Ramos (cell line): ENCODE measurements around the gene BCL2.

Experiments used
- in situ Hi-C: fragments of 300-500 bp; cut with MboI; formaldehyde crosslinking; loops from one replicate; pipeline ENCODE4 v1.14.3; 2022; ENCODE audit warnings: low sequenced_read_pairs; ENCODE audit not compliant: unreplicated experiment

BCL2 gene

DNA sequence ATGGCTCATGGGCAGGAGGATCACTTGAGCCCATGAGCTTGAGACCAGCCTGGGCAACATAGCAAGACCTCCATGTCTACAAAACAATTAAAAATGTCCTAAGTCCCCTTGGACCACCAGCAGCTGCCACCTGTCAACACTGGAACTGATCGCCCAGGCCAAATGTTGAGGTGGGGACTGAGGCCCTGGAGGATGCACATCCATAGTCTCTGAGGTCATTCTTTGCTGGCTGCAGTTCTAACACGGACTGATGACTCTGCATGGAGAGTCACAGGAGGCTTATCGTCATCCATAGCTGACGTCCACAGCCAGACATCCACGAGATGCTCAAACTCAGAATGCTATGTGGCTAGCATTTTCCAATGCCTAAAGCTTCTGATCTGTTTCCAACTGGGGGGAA lies 151.3 kb downstream of the BCL2 start:
- in situ Hi-C loops = no loop called here

DNA sequence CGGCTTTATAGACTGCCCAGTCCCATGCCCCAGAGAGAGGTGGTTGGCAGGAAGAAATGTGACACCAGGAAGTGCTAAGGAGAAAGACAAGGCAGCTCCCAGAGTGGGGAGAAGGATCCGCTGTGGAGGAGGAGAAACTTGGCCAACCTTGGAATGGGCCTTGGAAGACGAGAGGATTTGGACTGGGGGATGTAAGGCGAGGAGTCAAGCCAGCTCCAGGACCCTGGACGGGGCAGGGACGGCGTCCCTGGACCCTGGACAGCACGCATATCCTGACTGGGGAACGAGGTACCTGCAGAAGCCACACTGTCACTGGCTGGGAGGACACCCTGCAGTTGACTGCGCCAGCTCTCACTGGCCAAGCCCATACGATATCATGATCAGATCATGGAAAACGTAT lies 153.4 kb downstream of the BCL2 start:
- in situ Hi-C loops = no loop called here

DNA sequence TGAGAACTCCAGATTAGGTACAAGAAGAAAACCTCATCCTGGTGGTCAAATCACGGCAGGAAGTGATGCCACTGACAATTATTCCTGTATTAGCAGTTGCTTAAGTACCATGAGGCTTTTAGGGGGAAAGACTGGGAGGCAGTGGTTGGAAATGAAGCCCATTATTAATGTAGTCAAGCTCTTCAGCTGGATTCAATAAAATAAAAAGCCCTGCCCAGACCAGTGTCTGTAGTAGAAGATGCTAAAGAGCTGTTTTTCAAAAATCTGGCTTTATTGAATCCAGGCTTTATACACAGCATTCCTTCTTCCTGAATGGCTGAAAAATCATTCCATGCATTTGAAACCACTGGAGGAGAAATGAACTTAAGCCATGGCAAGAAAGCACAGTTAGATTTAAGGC lies 155.2 kb downstream of the BCL2 start:
- in situ Hi-C loops = no loop called here

DNA sequence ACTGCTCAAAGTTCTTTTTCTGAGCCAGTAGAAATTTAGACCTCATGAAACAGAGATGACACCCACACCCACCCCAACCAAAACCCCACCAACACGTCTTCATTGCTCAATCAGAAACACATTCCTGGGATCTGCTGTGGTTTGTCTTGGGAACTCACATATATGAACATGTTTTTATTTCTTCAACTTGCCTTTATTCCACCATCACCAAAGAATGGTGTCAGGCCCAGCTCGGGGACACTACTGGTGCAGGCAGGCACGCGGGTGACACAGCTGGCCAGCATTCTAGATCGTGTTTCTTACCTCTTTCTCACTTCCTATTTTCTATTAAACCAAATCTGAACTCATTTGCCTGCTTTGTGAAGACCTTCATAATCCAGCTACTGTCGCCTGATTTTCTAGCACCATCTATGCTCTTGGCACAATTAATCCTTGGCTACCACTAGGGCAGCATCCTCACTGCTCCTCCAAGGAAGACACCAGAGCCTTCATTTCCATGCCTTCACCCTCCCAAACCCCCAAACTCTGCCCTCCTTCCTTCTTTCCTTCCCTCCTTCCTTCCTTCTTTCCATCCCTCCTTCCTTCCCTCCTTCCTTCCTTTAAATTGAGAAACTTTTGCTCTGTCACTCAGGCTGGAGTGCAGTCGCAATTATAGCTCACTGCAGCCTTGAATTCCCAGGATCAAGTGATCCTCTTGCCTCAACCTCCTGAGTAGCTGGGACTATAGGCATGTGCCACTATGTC lies 157.1 kb downstream of the BCL2 start:
- in situ Hi-C loops = no loop called here

DNA sequence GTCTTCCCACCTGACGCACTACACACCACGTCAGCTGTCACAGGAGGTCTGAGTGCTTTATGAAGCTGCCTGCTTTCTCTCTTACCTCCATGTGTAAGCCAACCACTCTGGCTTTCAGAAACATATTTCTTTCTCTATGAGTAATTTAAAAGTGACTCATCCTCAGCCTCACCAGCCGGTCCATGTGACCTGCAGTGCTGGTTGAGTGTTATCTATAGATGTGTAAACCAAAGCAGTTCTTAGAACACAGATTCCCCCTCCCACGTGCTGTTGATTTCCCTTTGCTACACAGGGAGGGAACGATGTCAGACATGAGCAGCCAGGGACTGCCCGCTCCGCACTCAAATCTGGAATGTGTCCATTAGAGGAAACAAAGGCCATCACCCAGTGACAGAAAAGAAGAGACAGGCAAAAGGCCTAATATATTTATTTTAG lies 157.8 kb downstream of the BCL2 start:
- in situ Hi-C loops = no loop called here

DNA sequence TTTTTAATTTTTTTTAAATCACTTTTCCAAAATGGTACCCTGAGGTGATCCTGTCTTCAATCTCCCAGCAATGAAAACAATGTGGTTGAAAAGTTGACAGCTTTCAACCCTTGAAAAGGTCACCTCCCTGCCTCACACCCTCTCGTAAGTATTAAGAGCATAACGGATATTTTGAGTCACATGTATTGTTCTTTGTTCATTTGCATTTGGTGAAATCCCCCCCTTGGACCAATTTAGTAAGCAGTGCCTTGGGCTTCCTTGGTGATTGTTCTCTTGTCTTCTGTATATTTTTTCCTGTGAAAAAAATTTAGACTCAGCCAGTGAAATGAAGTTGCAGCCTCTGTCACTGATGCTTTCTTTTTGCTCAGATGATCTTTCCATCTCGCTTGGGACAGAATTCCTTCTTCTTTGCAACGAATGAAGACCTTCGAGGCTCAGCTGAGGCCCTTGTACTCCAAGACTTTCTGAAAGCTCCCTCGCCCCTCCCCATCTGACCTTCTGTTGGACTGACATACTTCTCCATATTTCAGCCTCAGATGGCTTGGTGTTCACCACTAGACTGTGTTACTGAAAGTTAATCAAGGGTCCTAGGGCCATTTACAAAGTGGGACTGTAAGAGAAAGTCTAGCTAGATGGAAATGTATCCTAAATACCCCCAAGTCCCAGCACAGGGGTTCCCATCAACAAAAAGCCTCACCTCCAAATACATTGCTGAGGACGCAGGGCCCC lies 158.4 kb downstream of the BCL2 start:
- in situ Hi-C loops = no loop called here

DNA sequence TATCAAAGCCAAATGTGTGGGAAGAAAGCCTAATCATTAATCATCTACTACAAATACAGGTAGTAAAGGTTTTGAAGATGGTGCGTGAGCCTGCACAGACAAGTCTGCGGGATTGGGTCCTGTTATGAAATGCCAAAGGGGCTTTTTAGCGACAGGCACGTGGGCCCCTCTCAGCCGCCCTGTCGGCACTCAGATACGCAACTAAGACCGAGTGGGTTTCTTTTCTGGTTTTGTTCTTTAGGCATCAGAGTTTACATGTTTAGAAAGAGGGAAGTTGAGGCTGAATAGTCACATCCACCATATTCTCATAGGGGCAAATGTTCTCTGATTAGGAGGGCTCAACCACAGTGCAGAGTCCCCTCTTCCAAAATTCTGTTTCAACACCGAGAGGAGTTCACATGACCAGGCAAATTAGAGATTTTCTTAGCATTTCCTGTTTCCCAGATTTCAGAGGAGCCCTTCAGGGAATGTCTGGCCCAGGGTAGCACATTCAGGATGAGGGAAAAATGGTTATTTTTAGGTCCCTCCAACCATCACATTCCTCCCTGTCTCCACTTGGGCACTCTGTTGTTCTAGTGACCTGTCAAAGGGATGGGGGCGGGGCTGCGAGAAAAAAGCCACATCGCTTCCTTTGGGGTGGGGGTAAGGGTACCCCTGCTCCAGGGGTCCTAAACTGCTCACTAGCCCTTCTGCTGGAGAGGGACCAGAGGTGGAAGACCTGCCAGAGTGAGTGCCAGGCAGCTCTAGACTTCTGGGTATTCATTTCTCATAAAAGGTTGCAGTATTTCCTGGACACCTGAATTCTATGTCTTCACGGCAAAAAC lies 159.2 kb downstream of the BCL2 start:
- in situ Hi-C loops = no loop called here

DNA sequence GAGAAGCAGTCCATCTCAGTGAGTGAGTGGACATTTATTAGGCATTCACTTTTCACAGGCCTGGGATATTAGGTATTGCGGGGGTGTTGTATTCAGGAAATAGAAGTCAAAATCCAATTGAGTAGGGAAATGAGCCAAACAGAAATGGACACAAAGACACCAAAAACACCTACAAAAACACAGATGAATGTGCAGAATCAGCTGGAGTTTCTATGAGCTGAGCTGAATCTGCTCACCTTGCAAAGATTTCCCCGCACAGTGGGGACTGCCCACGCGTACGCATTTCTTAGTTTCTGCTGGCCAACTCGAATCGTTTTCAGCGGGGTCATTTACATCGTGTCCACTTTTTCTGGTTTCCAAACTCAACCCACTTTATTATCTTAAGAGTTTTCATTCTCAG lies 160.0 kb downstream of the BCL2 start:
- in situ Hi-C loops = no loop called here

DNA sequence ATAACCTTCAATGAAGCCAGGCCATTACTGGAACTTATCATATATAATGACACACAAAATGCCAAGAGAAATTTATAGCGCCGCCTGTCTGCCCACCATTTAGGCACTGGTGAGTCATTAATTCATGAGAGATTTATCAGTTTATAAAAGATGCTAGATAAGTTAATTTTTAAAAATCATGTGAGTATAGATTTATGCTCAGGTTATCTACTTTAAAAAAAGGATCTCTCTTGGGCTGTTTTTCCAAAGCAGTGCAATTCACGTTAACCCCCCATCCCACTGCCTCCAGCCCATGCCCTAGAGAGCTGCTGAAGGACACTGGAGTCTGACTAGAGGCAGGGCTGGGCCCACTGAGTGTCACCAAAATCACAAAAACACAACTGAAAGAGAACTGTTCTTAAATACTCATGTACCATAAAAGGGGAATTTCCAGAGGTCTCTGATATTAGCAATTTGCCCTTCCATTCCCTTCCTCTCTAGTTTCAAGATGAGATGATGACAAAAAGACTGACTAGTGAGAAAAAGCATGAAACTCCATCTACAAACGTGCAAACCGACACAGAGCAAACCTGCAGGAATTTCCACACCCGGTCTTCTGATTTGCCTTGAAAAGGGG lies 160.8 kb downstream of the BCL2 start:
- in situ Hi-C loops = no loop called here

DNA sequence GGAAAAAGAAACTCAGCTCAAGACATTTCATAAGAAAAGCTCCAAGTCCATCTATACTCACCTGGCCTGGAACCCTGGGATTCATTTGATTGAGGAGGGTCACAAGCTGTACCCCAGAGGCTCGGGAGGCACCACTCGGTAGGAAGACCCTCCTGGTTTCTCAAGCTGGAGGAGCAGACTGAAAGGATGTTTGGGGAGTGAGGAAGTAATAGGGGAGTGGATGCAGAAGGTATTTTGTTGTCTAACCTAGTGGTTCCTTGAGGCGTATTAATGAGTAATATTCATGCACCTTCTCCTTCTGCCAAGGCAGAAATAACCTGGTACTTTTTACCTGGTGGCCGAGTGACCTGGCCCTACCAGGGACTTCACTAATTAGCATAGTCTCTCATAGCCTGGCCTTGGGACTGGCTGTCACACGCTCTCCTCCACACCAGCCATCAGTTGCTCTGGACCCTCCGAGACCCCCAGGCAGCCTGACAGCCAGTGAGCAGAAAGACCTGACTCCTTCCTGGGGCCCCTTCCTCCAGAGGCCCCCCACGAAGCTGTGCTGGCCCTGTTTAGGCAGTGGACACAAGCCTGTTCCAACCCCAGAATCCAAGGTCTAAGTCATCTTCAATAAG lies 161.4 kb downstream of the BCL2 start:
- in situ Hi-C loops = no loop called here

DNA sequence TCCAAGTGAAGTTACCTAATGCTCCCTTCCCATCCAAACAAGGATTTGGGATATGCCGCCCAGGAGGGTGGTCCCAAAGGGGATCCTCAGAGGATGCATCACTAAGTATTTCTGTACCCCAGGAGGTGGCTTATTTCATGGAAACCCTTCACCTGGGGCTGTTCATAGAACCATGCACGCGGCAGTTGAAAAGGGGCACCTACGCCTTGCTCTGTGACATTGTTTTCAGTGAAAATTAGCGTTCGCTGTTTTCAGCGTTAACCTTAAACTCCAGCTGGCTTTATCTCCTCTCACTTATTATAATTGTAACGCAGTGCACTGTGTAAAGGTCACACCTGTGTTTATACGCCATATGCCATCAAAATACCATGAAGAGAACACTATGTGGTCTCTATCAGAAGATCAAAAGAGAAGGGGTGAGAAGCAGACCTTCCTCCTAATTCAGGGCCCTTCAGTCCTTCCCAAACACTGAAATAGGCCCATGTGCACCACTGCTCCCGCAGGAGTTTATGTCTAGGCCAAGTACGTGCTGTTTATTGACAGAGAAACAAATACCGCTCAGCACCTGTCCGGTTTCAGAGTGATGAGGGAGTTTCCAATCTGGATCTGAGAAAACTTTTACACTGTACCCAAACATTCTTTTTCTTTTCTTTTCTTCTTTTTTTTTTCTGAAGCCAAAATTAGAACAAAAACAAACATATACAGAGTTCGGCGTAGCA lies 162.1 kb downstream of the BCL2 start:
- in situ Hi-C loops = no loop called here

DNA sequence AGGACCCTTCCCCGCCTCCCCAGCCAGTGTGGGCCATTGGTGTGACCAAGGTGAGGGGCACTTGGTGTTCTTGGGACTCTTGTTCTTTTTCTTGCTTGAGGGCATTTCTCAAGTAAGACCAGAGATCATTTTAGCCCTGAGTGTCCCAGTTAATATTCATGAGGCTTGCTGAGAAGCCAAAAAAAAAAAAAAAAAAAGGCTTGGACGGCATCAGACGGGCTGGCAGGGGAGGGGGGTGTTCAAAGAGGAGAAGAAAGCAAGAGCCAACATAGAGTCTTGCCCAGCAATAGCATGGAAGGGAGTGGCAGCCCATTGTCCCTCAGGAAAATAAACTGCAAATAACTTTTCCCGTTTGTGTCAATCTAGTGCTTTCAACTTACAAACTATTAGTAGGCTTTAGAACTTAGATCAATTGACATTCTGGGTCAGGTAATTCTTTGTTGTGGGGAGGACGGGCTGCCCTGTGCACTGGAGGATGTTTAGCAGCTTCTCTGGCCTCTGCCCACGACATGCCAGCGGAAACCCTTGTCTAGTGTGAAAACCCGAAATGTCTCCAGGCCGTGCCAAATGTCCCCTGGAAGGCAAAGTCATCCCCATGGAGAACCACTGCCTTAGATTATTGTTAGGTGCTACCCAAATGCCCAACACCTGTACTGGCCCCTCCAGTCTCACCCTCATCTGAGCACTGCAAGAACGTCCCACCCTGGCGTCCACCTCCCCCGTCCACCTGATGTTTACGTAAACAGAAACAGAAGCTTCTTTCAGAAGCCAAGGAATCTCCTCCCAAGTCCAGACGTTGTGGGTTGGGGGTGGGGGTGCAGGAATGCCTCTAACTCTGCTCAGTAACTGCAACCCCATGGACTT lies 163.4 kb downstream of the BCL2 start:
- in situ Hi-C loops = no loop called here

DNA sequence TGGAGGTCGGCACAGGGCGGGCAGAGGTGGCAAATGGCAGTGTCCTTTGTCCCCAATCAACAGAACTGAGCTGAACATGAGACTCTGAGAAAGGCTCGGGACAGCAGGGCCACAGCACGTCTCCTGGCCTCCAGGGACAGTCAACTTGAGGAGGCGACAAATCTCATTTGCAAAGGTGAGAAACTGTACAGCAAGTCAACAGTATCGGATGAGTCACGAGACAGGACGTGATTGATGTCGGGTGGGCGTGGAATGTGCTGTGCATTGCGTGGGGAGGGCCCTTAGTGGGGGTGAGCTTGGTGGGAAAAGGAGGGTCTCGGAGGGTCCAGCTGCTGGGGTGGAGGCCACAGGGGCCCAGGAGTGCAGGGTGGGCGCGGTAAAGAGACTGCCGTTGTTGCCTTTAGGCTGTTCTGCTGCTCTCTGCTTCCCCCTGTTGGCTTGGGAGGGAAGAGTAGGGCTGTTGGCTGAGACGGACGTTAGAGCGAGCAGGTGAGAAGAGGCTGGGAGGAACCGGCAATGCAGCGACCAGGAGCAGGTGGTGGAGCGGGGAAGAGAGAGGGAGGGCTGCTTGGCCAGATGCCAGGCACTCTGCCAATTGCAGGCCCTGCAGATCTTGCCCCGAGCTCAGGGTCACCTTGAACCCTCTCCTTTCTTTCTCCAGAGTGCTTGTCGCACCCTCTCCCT lies 164.3 kb downstream of the BCL2 start:
- in situ Hi-C loops = no loop called here

DNA sequence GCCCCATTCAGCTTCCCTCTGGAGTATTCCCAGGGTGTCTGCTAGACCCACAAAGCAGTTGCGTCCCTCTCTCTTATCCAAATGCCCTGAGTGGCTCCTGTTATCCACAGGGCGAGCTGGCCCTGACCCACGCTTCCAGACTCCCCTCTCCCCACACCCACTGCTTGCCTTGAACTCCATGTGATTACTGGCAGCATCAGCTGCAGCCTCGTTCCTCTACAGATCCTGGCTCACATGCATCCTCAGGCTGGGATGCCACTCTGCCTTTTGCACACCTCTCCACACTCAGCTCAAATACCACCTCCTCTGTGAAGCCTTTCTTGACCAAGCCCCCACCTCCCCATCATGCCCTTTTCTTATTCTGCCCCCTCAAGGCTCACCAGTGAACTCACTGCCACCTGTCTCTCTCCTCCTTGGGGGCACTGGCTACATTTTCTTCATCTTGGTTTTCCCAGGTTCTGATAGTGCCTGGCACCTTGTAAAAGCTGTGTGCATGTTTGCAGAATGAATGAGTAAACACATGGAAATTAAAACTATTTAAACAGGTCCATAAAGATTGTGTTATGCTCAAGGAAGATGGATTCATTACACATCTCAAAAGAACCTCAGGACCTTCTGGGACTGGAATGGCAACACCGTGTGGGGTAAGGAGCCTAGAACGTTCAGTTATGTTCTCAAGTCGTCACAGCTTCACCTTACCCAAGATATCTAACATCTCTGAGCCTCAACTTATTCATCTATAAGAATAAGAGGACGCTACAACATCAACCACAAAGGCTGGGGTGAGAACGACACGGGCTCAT lies 165.0 kb downstream of the BCL2 start:
- in situ Hi-C loops = no loop called here

DNA sequence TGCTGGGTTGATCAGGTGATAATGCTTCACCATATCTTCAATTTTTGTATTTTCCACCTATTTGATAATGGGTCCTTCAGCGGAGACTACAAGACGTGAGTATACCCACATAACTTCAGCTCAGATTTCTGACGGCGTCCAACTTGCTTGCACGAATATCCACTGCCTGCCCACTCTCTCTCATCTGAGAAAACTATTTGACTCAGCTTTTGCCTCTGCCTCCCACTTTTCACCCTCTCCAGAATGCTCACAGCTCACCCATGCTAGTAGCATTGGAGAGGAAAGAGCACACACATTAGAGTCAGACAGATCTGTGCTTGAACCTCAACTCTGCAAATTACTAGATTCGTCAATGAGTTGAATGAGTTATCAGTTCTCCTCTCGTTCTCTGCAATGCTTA lies 166.8 kb downstream of the BCL2 start:
- in situ Hi-C loops = no loop called here

DNA sequence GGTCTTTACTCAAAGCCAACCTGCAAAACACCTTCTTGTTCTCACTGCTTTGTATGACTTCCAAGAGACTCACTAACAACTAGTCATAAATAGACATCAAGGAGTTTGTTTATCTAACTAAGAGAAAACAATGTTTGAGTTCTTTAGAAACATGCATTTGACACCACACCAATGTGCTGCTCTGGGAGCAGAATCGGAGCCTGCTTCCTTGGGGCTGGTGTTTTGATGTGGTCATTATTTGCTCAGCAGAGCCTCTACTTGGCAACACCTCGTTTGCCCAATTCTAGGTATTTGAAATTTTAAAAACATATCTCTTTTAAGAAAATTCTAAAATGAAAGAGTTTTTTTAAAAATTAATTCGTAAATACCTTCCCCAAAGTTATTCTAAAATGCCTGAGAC lies 167.5 kb downstream of the BCL2 start:
- in situ Hi-C loops = no loop called here

DNA sequence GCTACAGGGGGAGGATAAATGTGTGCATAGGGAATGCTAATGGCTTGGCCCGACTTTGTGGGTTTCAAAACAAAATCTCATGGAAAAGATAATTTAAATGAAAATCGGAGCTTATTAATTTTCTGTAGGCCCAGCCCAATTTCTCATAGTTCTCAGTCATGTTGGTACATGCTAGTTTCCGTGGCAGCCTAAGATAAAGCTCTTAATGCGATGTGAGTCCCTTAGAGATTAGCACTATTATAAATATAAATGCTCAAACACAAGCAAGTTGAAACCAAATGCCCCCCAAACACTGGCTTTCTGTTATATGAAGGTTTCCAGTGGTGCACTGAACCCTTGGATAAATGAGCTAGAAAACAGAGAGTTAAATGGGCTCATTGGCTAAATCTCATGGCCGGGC lies 168.0 kb downstream of the BCL2 start:
- in situ Hi-C loops = no loop called here
